GM19438 (cell line): ENCODE data around the gene ACP6.
"Not testable (repeated sequence)": the region's sequence is repeated elsewhere in the genome, so short reads cannot be mapped to it uniquely, and the experiment has no call there.

Experiments used
- ATAC-seq: cut with Tn5 transposase; IDR thresholded peaks from one replicate; pipeline ENCODE4 v1.9.1; 2021; ENCODE audit warnings: low read depth; ENCODE audit not compliant: unreplicated experiment

ACP6 gene

GRCh38 chr1:147670319-147671001, at the start of gene ACP6:
ACP6 (minus strand) TSS chr1:147670524; CDS start chr1:147670048, 476 bp downstream.
- ATAC-seq, result peak; percentile 94

GRCh38 chr1:147719711-147720225, 49.4 kb upstream of the ACP6 start:
- ATAC-seq, result no peak

- no peak for ATAC-seq
Measured at GRCh38 chr1:147719029-147719698, 48.8 kb upstream of the ACP6 start.

- ATAC-seq, result no peak
Measured at GRCh38 chr1:147717706-147718097, 47.4 kb upstream of the ACP6 start.

GRCh38 chr1:147717051-147717705, 46.9 kb upstream of the ACP6 start:
- no peak for ATAC-seq

- ATAC-seq, result no peak
Measured at GRCh38 chr1:147712605-147713004, 42.3 kb upstream of the ACP6 start.

GRCh38 chr1:147700042-147701006, 30.0 kb upstream of the ACP6 start:
- ATAC-seq, result no peak

- no peak for ATAC-seq
Measured at GRCh38 chr1:147699686-147700041, 29.3 kb upstream of the ACP6 start.

- ATAC-seq, result no peak
Measured at GRCh38 chr1:147683163-147683763, 12.9 kb upstream of the ACP6 start.

- not testable (repeated sequence) for ATAC-seq
Measured at GRCh38 chr1:147680608-147681235, 10.4 kb upstream of the ACP6 start.

GRCh38 chr1:147677681-147678080, 7.4 kb upstream of the ACP6 start:
- ATAC-seq, result not testable (repeated sequence)

GRCh38 chr1:147676311-147677085, 6.2 kb upstream of the ACP6 start:
- no peak for ATAC-seq

- ATAC-seq, result no peak
Measured at GRCh38 chr1:147673816-147674215, 3.5 kb upstream of the ACP6 start.

GRCh38 chr1:147673406-147673805, 3.1 kb upstream of the ACP6 start:
- ATAC-seq, result no peak

GRCh38 chr1:147669469-147670318, 630 bp downstream of the ACP6 start:
- ATAC-seq, result peak; percentile 37

- no peak for ATAC-seq
Measured at GRCh38 chr1:147665521-147665920, 4.8 kb downstream of the ACP6 start.

- no peak for ATAC-seq
Measured at GRCh38 chr1:147664206-147664605, 6.1 kb downstream of the ACP6 start.

- ATAC-seq, result no peak
Measured at GRCh38 chr1:147654511-147654910, 15.8 kb downstream of the ACP6 start.
